Thoracic aorta (tissue), 2 donors: ENCODE results near the gene RPS10. TPM values are rescaled to one million over a fixed set of nuclear protein-coding genes. Genes with fewer than 3 reads are reported as not detected.

Experiments used
- ATAC-seq: fragments of 150-250 bp; one replicate; pipeline ENCODE4 v1.8.0; 2017; ENCODE audit warnings: low read depth; ENCODE audit not compliant: insufficient number of reproducible peaks, low FRiP score
- DNase-seq: peaks from one replicate; pipeline ENCODE4 v3.0.0-alpha.2; 2020; ENCODE audit warnings: low spot score
- H3K27ac ChIP-seq, 2 donors: fragments of 200-600 bp; sonication (generic); 1 replicate in 1 of 2; 2 replicates in 1 of 2; pipeline ENCODE4 v1.5.1; 2016; ENCODE audit warnings: mild to moderate bottlenecking in 2 of 2, moderate library complexity in 2 of 2
- H3K27me3 ChIP-seq: fragments of 200-600 bp; sonication (generic); replicated peaks from 2 replicates; pipeline ENCODE4 v1.6.0; 2016; ENCODE audit warnings: mild to moderate bottlenecking; ENCODE audit not compliant: insufficient read depth
- H3K36me3 ChIP-seq: fragments of 200-600 bp; sonication (generic); one replicate; pipeline ENCODE4 v1.5.1; 2016
- H3K4me1 ChIP-seq, 2 donors: fragments of 200-600 bp; sonication (generic); 1 replicate in 1 of 2; 2 replicates in 1 of 2; pipeline versions ENCODE4 v1.5.1 to v1.6.0; 2016; ENCODE audit warnings: low read depth in 2 of 2, mild to moderate bottlenecking in 1 of 2; ENCODE audit not compliant: control insufficient read depth in 1 of 2
- H3K4me3 ChIP-seq: fragments of 200-600 bp; sonication (generic); 2 replicates; pipeline ENCODE4 v1.5.1; 2016; ENCODE audit warnings: mild to moderate bottlenecking
- H3K9me3 ChIP-seq: fragments of 200-600 bp; sonication (generic); 2 replicates; pipeline ENCODE4 v1.5.1; 2016
- CTCF ChIP-seq: fragments of 200-600 bp; sonication (generic); IDR thresholded peaks from one replicate; pipeline ENCODE4 v1.5.1; 2019; ENCODE audit warnings: antibody characterized with exemption
- total RNA-seq, 2 donors: library from RNA; depleted of rRNA; stranded (reverse); fragments of >200 nt; gene quantifications; one replicate each; pipeline versions ENCODE4 v1.1.0 to v1.2.3, GENCODE V29; 2016

The RPS10 gene
- total RNA-seq, 2 donors from 2014 or later = 975 to 1,344 TPM

- ATAC-seq (no peak), DNase-seq (no peak)
- Histone ChIP-seq H3K9me3 (no peaks in the 10 kb centered on the region), H3K36me3 (no peaks in the 10 kb centered on the region), H3K4me3 (peak overlapping the region; percentile 99), H3K4me1 (peaks cover 18 to 23% of the 10 kb centered on the region in 2 donors), H3K27ac (peak overlapping the region; percentile 89 to 97), H3K27me3 (no peaks in the 10 kb centered on the region)
- TF ChIP-seq CTCF = no peak
Observed at GRCh38 chr6:34393191-34393965, 32.5 kb downstream of the RPS10 start.

- TF ChIP-seq CTCF = peak; percentile 84
- ATAC-seq = peak; percentile 83
- Histone ChIP-seq H3K4me1 (peaks cover 26 to 29% of the 10 kb centered on the region in 2 donors), H3K4me3 (peak within 1 kb of the TSS; percentile 99), H3K9me3 (no peaks in the 10 kb centered on the region), H3K36me3 (no peaks in the 10 kb centered on the region), H3K27ac (peak within 1 kb of the TSS; percentile 89 to 97), H3K27me3 (no peaks in the 10 kb centered on the region)
- DNase-seq = peak; percentile 85
Observed at GRCh38 chr6:34392497-34393190, 33.2 kb downstream of the RPS10 start, which contains the start of gene NUDT3. Gene NUDT3, minus strand, starts transcription at chr6:34392669. Its CDS starts 307 bp downstream, at chr6:34392362.

GRCh38 chr6:34391786-34392496, 33.9 kb downstream of the RPS10 start:
- Histone ChIP-seq H3K36me3 (no peaks in the 10 kb centered on the region), H3K4me3 (peak overlapping the region; percentile 99), H3K9me3 (no peaks in the 10 kb centered on the region), H3K27me3 (no peaks in the 10 kb centered on the region), H3K4me1 (peaks cover 26 to 29% of the 10 kb centered on the region in 2 donors), H3K27ac (peak overlapping the region; percentile 89 to 97)
- ATAC-seq (peak; percentile 43), DNase-seq (no peak)
- TF ChIP-seq CTCF = no peak

- DNase-seq (no peak), ATAC-seq (no peak)
- peak overlapping the region; percentile 89 to 97 for H3K27ac ChIP-seq
- peak overlapping the region; percentile 99 for H3K4me3 ChIP-seq
- peaks cover 26 to 29% of the 10 kb centered on the region in 2 donors for H3K4me1 ChIP-seq
- no peak for TF ChIP-seq CTCF
- H3K27me3 ChIP-seq = no peaks in the 10 kb centered on the region
- H3K9me3 ChIP-seq = no peaks in the 10 kb centered on the region
- H3K36me3 ChIP-seq = no peaks in the 10 kb centered on the region
Observed at GRCh38 chr6:34391473-34391785, 34.4 kb downstream of the RPS10 start.
